CD4-positive, alpha-beta T cell treated with Interferon gamma for 1 hour (primary cell): ENCODE data around the gene OBSCN.
A peak's percentile ranks its signal among the peaks of the same experiment; 100 is the strongest.
"Not testable (repeated sequence)": the region's sequence is repeated elsewhere in the genome, so short reads cannot be mapped to it uniquely, and the experiment has no call there.

Experiments used
- DNase-seq: peaks from one replicate; pipeline ENCODE4 v3.0.0-alpha.2; 2020

OBSCN gene

GRCh38 chr1:228188249-228188648 lies 19.6 kb upstream of the OBSCN start:
- DNase-seq: not testable (repeated sequence)

DNA sequence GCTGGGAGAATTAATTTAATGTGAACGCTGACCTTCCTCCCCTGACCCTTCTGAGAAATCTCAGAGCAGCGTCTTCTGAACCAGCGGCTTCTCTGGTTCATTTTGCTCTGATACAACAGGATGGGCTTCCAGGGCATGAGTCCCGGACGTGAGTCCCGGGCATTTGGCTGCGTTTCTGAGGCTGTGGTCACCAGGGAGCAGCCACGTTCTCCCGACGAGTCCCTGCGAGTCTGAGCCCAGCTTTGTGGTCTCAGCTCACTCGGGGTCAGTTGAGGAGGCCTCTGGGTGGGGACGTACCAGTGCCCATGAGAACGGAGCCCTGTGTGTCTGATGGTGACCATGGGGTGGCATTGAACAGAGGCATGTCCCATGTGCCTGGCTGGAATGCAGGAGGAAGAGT lies 17.7 kb upstream of the OBSCN start:
- no peak for DNase-seq

- DNase-seq: no peak
Measured at GRCh38 chr1:228190778-228191177, 17.1 kb upstream of the OBSCN start.

- no peak for DNase-seq
Measured at GRCh38 chr1:228194436-228194835, 13.4 kb upstream of the OBSCN start.

GRCh38 chr1:228194921-228195812 lies 12.7 kb upstream of the OBSCN start:
- DNase-seq: no peak

DNA sequence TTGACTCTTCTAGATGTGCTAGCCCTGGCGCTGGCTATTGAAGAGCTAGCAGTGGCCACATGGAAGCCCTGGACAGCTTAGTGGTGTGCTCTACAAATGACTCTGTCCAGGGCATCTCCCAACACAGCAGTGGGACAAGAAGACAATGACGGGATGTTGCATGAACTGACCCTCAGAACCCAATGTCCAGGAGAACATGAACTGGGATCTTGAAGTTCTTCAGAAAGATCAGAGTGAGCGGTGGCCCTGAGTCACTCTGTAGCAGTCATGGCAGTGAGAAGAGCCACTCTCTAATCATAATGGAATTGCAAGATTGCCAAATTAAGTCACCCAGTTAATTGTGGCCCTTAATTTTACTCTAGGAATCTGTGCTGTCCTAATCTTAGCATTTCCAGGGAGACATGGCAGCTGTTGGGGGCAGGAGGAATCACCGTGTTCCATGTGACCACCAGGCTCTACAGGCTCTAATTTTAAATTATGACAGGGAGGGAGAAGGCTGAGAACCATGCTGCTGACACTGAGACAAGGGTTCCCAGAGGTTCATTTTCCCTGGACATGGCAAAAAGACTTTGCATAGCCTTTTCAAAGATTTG lies 10.2 kb upstream of the OBSCN start:
- no peak for DNase-seq

GRCh38 chr1:228198977-228199590 lies 8.8 kb upstream of the OBSCN start:
- DNase-seq: no peak

DNA sequence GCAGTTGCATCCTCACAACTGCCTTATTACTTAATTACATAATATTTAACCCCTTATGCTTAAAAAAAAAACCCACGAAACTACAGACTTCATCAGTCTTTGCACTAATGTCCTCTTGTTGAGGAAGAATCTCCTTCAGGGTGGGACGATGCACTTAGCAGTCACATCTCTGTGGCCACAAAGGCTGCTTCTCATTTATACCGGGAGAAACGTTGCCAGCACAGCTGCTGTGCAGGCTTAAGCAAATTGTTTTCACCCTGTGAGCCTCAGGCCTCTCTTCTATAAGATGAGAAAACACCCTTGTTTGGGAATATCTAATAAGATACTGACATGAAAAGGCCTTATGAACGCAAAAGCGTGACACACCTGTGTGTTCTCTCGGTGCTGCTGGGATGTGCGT lies 2.9 kb upstream of the OBSCN start:
- DNase-seq: no peak

DNA sequence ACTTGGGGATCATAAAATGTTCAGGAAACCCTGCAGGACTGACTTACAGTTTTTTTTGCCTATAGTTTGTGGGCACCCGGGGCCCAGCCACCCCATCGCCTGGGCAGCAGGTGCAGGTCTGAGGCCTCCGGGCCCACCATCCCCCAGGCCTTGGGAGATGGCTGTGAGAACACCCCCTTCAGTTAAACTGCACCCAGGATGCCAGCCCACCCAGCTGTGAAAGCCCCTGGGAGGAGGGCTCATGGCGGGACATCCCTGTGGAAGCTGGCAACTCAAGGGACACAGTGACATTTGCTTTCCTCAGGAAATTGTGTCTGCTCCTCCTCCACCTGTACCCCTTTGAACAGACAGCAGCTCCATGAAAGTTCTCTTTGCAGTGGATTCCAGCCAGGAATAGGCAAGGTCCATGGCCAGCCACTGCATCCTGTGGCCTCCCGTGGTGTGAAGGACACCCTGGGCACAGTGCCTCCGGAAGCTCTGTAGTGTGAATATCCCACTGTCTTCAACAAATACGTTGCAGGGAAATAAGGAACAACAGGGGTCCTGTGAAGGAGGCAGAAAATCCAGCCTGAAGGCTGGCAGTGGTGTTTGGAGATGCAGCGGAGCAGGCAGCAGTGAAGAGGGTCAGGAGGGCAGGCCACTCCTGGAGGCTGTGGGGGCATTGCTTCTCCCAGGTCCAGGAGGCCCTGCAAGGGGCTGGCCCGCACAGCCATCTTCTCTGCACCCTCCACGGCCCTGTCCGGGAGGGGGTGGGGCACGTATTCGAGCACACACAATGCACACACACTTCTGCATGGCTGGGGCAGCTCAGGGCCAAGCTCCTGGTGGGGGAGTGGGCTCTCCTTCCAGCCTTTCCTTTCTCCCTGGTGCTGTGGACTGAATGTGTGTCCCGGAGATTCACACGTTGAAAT lies 2.1 kb upstream of the OBSCN start:
- DNase-seq: no peak

DNA sequence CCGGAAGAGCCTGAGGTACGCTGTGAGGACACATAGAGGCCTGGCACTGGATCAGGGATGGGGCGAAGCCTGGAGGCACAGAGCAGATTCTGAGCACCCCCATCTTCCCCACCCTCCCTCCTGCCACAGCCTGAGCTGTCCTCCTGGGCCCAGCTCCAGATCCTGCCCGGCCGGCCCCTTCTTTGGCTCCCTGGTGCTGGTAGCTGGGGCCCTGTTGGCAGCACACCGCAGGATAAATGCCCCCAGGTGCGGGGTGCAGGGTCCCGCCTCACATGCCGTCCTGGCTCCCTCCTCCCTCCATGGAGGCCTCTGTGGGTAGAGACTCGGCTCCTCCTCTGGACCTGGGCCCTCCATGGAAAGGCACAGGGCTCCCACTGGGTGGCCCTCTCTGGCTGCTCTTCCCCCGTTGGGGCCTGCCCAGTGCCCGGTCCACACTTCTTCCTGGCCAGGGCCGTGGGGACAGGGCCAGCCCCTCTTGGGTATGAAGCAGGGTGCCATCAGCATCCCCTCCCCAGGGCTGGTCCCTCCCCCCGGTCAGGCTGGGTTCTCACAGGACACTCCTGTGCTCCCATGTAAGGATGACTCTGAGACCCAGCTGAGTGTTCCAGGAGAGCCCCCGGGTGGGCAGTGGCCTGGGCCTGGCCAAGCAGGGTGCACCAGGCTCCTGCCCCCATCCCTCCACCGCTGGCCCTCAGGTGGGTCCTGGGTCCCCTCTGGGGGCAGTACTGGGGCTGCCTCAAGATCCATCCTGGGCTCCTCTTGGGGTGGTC lies 1.1 kb upstream of the OBSCN start:
- DNase-seq: no peak

DNA sequence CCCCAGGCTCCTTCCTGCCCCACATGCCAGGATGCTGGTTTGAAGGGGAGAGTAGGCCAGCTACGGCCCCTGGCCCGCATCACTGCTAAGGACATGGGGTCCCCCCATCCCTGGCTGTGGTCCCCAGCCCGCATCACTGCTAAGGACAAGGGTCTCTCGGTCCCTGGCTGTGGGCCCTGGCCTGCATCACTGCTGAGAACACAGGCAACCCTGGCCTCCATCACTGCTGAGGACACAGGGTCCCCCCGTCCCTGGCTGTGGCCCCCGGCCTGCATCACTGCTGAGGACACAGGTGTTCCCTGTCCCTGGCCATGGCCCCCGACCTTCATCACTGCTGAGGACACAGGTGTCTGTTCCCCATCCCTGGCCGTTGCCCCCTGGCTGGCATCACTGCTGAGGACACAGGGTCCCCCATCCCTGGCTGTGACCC lies 448 bp upstream of the OBSCN start:
- DNase-seq: no peak

GRCh38 chr1:228208831-228209551 lies 1.1 kb downstream of the OBSCN start:
- DNase-seq: no peak

GRCh38 chr1:228209657-228210056 lies 1.8 kb downstream of the OBSCN start:
- no peak for DNase-seq

GRCh38 chr1:228210076-228210651 lies 2.3 kb downstream of the OBSCN start:
- no peak for DNase-seq

- DNase-seq: no peak
Measured at GRCh38 chr1:228210712-228211530, 3.1 kb downstream of the OBSCN start.

DNA sequence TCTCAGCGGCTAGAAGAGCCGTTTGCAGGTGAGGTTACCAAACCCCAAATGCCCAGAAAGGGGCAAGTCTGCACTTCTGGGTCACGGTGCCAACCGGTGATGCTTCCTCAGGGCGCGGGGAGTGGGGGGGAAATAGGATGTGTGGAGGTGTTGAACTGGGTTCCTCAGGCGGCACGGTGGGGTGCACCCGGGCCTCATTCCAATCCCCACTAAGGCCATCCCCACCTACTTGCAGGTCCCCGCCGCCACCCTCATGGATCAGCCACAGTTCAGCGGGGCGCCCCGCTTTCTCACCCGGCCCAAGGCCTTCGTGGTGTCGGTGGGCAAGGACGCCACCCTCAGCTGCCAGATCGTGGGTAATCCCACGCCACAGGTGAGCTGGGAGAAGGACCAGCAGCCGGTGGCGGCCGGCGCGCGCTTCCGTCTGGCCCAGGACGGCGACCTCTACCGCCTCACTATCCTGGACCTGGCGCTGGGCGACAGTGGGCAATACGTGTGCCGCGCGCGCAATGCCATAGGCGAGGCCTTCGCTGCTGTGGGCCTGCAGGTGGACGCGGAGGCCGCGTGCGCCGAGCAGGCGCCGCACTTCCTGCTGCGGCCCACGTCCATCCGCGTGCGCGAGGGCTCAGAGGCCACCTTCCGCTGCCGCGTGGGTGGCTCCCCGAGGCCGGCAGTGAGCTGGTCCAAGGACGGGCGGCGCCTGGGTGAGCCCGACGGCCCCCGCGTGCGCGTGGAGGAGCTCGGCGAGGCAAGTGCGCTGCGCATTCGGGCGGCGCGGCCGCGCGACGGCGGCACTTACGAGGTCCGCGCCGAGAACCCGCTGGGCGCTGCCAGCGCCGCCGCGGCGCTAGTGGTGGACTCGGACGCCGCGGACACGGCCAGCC lies 3.9 kb downstream of the OBSCN start:
- no peak for DNase-seq

DNA sequence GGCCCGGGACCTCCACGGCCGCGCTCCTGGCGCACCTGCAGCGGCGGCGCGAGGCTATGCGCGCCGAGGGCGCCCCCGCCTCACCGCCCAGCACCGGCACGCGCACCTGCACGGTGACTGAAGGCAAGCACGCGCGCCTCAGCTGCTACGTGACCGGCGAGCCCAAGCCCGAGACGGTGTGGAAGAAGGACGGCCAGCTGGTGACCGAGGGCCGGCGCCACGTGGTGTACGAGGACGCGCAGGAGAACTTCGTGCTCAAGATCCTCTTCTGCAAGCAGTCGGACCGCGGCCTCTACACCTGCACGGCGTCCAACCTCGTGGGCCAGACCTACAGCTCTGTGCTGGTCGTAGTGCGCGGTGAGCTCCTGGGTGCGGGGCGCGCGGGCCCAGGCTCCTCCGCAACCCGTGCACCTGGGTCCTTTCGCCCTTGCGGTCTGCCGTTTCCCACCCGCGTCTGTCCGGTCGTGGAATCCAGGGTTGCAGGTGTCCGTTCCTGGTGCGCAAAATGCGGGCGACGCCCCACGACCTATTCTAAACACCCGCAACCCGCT lies 4.6 kb downstream of the OBSCN start:
- DNase-seq: no peak

DNA sequence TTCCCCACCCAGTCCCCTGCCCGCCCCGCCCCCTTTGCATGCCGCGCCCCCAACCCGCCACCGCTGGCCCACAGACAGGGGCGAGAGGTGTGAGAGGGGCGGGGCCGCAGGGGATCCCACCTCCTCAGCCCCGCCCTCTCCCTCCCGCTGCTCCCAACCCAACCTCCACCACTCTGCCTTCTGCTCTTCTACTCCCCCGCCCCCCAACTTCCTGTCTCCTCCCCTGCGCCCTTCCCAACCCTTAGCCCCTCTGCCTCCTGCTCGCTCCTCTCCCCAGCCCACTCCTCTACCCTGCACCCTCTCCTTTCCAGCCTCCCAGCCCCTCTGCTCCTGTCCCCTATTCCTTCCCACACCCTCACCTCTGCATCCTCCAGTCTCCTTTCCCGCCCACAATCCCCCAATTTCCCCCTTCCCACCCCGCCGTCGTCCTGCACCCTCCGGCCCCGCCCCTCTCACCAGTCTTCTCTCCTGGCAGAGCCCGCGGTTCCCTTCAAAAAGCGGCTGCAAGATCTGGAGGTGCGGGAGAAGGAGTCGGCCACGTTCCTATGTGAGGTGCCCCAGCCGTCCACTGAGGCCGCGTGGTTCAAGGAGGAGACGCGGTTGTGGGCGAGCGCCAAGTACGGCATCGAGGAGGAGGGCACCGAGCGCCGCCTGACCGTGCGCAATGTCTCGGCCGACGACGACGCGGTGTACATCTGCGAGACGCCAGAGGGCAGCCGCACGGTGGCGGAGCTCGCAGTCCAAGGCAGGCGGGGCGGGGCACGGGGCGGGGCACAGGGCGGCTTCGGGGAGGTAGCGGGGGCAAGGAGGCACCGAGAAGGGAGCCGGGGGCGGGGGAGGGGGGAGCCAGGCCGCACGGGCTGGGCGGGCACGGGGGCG lies 5.4 kb downstream of the OBSCN start:
- peak; percentile 90 for DNase-seq
